GM21723 (cell line): ENCODE data around the gene HGFAC.
"Not testable (repeated sequence)": the region's sequence is repeated elsewhere in the genome, so short reads cannot be mapped to it uniquely, and the experiment has no call there.

Experiments used
- ATAC-seq: cut with Tn5 transposase; IDR thresholded peaks from one replicate; pipeline ENCODE4 v1.9.1; 2021; ENCODE audit warnings: mild to moderate bottlenecking, moderate library complexity; ENCODE audit not compliant: unreplicated experiment

Gene HGFAC

GRCh38 chr4:3440011-3440410, 1.8 kb upstream of the HGFAC start:
- no peak for ATAC-seq

GRCh38 chr4:3440979-3441500, 728 bp upstream of the HGFAC start:
- no peak for ATAC-seq

GRCh38 chr4:3442460-3442958, 741 bp downstream of the HGFAC start:
- no peak for ATAC-seq

- ATAC-seq = peak; percentile 60
Observed at GRCh38 chr4:3442959-3443749, 1.4 kb downstream of the HGFAC start.

GRCh38 chr4:3443750-3444309, 2.1 kb downstream of the HGFAC start:
- ATAC-seq = no peak

GRCh38 chr4:3444351-3445110, 2.8 kb downstream of the HGFAC start:
- ATAC-seq = no peak

- no peak for ATAC-seq
Observed at GRCh38 chr4:3445111-3445820, 3.5 kb downstream of the HGFAC start.

GRCh38 chr4:3445829-3446545, 4.2 kb downstream of the HGFAC start:
- no peak for ATAC-seq

GRCh38 chr4:3446631-3447320, 5.0 kb downstream of the HGFAC start:
- no peak for ATAC-seq

GRCh38 chr4:3447431-3448395, 5.9 kb downstream of the HGFAC start:
- ATAC-seq = no peak

- ATAC-seq = no peak
Observed at GRCh38 chr4:3449047-3449573, 7.3 kb downstream of the HGFAC start.

GRCh38 chr4:3449574-3450534, 8.1 kb downstream of the HGFAC start:
- no peak for ATAC-seq

GRCh38 chr4:3450643-3451042, 8.9 kb downstream of the HGFAC start:
- ATAC-seq = no peak

GRCh38 chr4:3451956-3452355, 10.2 kb downstream of the HGFAC start:
- ATAC-seq = no peak

- ATAC-seq = no peak
Observed at GRCh38 chr4:3452376-3452775, 10.6 kb downstream of the HGFAC start.

- ATAC-seq = not testable (repeated sequence)
Observed at GRCh38 chr4:3455596-3455995, 13.8 kb downstream of the HGFAC start.

GRCh38 chr4:3458371-3458770, 16.6 kb downstream of the HGFAC start:
- no peak for ATAC-seq
